Measurements from ENCODE around the gene SYNPO2. TPM values are rescaled to one million over a fixed set of nuclear protein-coding genes. Genes with fewer than 3 reads are reported as not detected.
"Not testable (repeated sequence)": the region's sequence is repeated elsewhere in the genome, so short reads cannot be mapped to it uniquely, and the experiment has no call there.

SYNPO2 gene
- total RNA-seq, 1 donor from 2014 or later = 0.47 TPM

- DNase-seq (ENCODE audit: extremely low read depth, low read depth, low spot score) = no peak
Observed at GRCh38 chr4:119027811-119028210, 139.2 kb downstream of the SYNPO2 start.

GRCh38 chr4:119028296-119028695, 139.6 kb downstream of the SYNPO2 start:
- DNase-seq (ENCODE audit: extremely low read depth, low read depth, low spot score) = no peak

GRCh38 chr4:119029847-119030535, 141.3 kb downstream of the SYNPO2 start:
- DNase-seq (ENCODE audit: extremely low read depth, low read depth, low spot score) = no peak

GRCh38 chr4:119030536-119030890, 141.9 kb downstream of the SYNPO2 start:
- no peak for DNase-seq (ENCODE audit: extremely low read depth, low read depth, low spot score)

- no peak for DNase-seq (ENCODE audit: extremely low read depth, low read depth, low spot score)
Observed at GRCh38 chr4:119031218-119031617, 142.6 kb downstream of the SYNPO2 start.

- DNase-seq (ENCODE audit: extremely low read depth, low read depth, low spot score) = no peak
Observed at GRCh38 chr4:119032921-119033685, 144.4 kb downstream of the SYNPO2 start.

GRCh38 chr4:119034276-119035008, 145.8 kb downstream of the SYNPO2 start:
- DNase-seq (ENCODE audit: extremely low read depth, low read depth, low spot score) = no peak

- DNase-seq (ENCODE audit: extremely low read depth, low read depth, low spot score) = no peak
Observed at GRCh38 chr4:119035951-119036737, 147.5 kb downstream of the SYNPO2 start.

- no peak for DNase-seq (ENCODE audit: extremely low read depth, low read depth, low spot score)
Observed at GRCh38 chr4:119037709-119038108, 149.1 kb downstream of the SYNPO2 start.

- DNase-seq (ENCODE audit: extremely low read depth, low read depth, low spot score) = no peak
Observed at GRCh38 chr4:119038116-119038841, 149.6 kb downstream of the SYNPO2 start.

GRCh38 chr4:119039160-119039559, 150.5 kb downstream of the SYNPO2 start:
- no peak for DNase-seq (ENCODE audit: extremely low read depth, low read depth, low spot score)

GRCh38 chr4:119039779-119040178, 151.1 kb downstream of the SYNPO2 start:
- DNase-seq (ENCODE audit: extremely low read depth, low read depth, low spot score) = no peak

- DNase-seq (ENCODE audit: extremely low read depth, low read depth, low spot score) = no peak
Observed at GRCh38 chr4:119040261-119040660, 151.6 kb downstream of the SYNPO2 start.

GRCh38 chr4:119040694-119041185, 152.1 kb downstream of the SYNPO2 start:
- no peak for DNase-seq (ENCODE audit: extremely low read depth, low read depth, low spot score)

GRCh38 chr4:119041396-119041795, 152.7 kb downstream of the SYNPO2 start:
- no peak for DNase-seq (ENCODE audit: extremely low read depth, low read depth, low spot score)

GRCh38 chr4:119041951-119042560, 153.4 kb downstream of the SYNPO2 start:
- DNase-seq (ENCODE audit: extremely low read depth, low read depth, low spot score) = peak; percentile 63

GRCh38 chr4:119046263-119046662, 157.6 kb downstream of the SYNPO2 start:
- no peak for DNase-seq (ENCODE audit: extremely low read depth, low read depth, low spot score)

- not testable (repeated sequence) for DNase-seq (ENCODE audit: extremely low read depth, low read depth, low spot score)
Observed at GRCh38 chr4:119047059-119047458, 158.4 kb downstream of the SYNPO2 start.

GRCh38 chr4:119048446-119048845, 159.8 kb downstream of the SYNPO2 start:
- no peak for DNase-seq (ENCODE audit: extremely low read depth, low read depth, low spot score)

- no peak for DNase-seq (ENCODE audit: extremely low read depth, low read depth, low spot score)
Observed at GRCh38 chr4:119049342-119049741, 160.7 kb downstream of the SYNPO2 start.

All from glomerular endothelial cell (primary cell).